HCT116 (cell line): ENCODE data around the gene SIRPB2. TPM values are rescaled to one million over a fixed set of nuclear protein-coding genes. Genes with fewer than 3 reads are reported as not detected.

Source experiments
- ATAC-seq: fragments of 200-7000 bp; cut with Tn5 transposase; 2 replicates; pipeline ENCODE4 v1.9.1; 2020; ENCODE audit warnings: mild to moderate bottlenecking, moderate library complexity
- BruUV-seq: library from RNA; stranded (reverse); fragments of 400-500 nt; replicated peaks from 2 replicates; lab custom pipeline; 2021; lab: Mats Ljungman, UMichigan
- CTCF ChIA-PET: fragments of 300-600 bp; sonication (Branson Sonifier 250); formaldehyde crosslinking; loops from one replicate; lab custom pipeline; 2021; ENCODE audit warnings: antibody characterized with exemption; lab: Charles Lee
- POLR2A ChIA-PET: fragments of 300-600, 350-600 bp; sonication (Branson Sonifier 250); formaldehyde crosslinking; loops from one replicate; lab custom pipeline; 2021; ENCODE audit warnings: antibody characterized with exemption; lab: Charles Lee
- RAD21 ChIA-PET, 2 experiments: fragments of 300-600 bp; sonication (Branson Sonifier 250); formaldehyde crosslinking; loops; one replicate each; lab custom pipeline; 2023; ENCODE audit warnings: low total read pairs in 2 of 2; ENCODE audit not compliant: uncharacterized antibody in 2 of 2, unreplicated experiment in 2 of 2, low non-redundant PET in 1 of 2; lab: Charles Lee
- DNase-seq: peaks from one replicate; pipeline ENCODE4 v3.0.0-alpha.2; 2010; ENCODE audit warnings: low read depth, low spot score
- H2AFZ ChIP-seq: fragments of 200-600 bp; shearing (Covaris generic), sonication (generic); 2 replicates; pipeline ENCODE4 v1.6.1; 2017; ENCODE audit warnings: low read depth, mixed run types, mixed read lengths, antibody characterized with exemption, low read length; ENCODE audit not compliant: poor library complexity, severe bottlenecking
- H3K27ac ChIP-seq: 2 replicates; pipeline ENCODE4 v1.5.1; 2012; ENCODE audit warnings: low read depth, low read length
- H3K27me3 ChIP-seq: fragments of 200-600 bp; sonication (generic); 2 replicates; pipeline ENCODE4 v1.6.1; 2016; ENCODE audit warnings: mixed run types, low read length, mixed read lengths; ENCODE audit not compliant: insufficient read depth
- H3K36me3 ChIP-seq, 2 experiments: fragments of 200-500 bp in 1 of 2; fragments of 200-600 bp in 1 of 2; sonication (Bioruptor generic) in 1 of 2; sonication (generic) in 1 of 2; 2 replicates each; pipeline versions ENCODE4 v1.5.1 to v1.6.1; 2014 to 2016; ENCODE audit warnings: low read length in 2 of 2, inconsistent platforms in 1 of 2, mixed read lengths in 1 of 2, mixed run types in 1 of 2; ENCODE audit not compliant: insufficient read depth in 2 of 2, control insufficient read depth in 1 of 2
- H3K4me1 ChIP-seq, 2 experiments: fragments of 200-600 bp in 1 of 2; sonication (generic) in 1 of 2; 2 replicates each; pipeline versions ENCODE4 v1.5.1 to v1.6.1; 2012 to 2017; ENCODE audit warnings: low read length in 2 of 2, inconsistent platforms in 1 of 2, mild to moderate bottlenecking in 1 of 2, mixed read lengths in 1 of 2, mixed run types in 1 of 2, moderate library complexity in 1 of 2; ENCODE audit not compliant: insufficient read depth in 2 of 2, control insufficient read depth in 1 of 2
- H3K4me2 ChIP-seq: fragments of 200-600 bp; sonication (generic); 2 replicates; pipeline ENCODE4 v1.6.1; 2017; ENCODE audit warnings: mixed run types, low read length, mixed read lengths
- H3K4me3 ChIP-seq, 2 experiments: fragments of 200-600 bp in 1 of 2; sonication (generic) in 1 of 2; replicated peaks in 1 of 2; 2 replicates each; pipeline ENCODE4 v1.5.1; 2011 to 2016; ENCODE audit warnings: low read length in 2 of 2, control low read depth in 1 of 2, low read depth in 1 of 2, mild to moderate bottlenecking in 1 of 2, mixed read lengths in 1 of 2, mixed run types in 1 of 2
- H3K79me2 ChIP-seq: fragments of 200-600 bp; sonication (generic); 2 replicates; pipeline ENCODE4 v1.6.1; 2017; ENCODE audit warnings: mild to moderate bottlenecking, mixed run types, low read length, moderate library complexity, mixed read lengths; ENCODE audit not compliant: insufficient read depth
- H3K9ac ChIP-seq: fragments of 200-600 bp; sonication (generic); 2 replicates; pipeline ENCODE4 v1.6.1; 2016; ENCODE audit warnings: low read length, mixed read lengths
- H3K9me2 ChIP-seq: fragments of 200-600 bp; sonication (generic), shearing (Covaris generic); 2 replicates; pipeline ENCODE4 v1.6.1; 2017; ENCODE audit warnings: mixed run types, mild to moderate bottlenecking, moderate library complexity; ENCODE audit not compliant: insufficient read depth
- H3K9me3 ChIP-seq, 2 experiments: fragments of 200-500 bp in 1 of 2; fragments of 200-600 bp in 1 of 2; sonication (Bioruptor generic) in 1 of 2; sonication (generic) in 1 of 2; 2 replicates each; pipeline ENCODE4 v1.6.1; 2014 to 2017; ENCODE audit warnings: low read length in 2 of 2, mixed read lengths in 2 of 2, inconsistent platforms in 1 of 2, low read depth in 1 of 2, mild to moderate bottlenecking in 1 of 2, mixed run types in 1 of 2, moderate library complexity in 1 of 2; ENCODE audit not compliant: control insufficient read depth in 1 of 2, insufficient read depth in 1 of 2
- H4K20me1 ChIP-seq: fragments of 200-600 bp; sonication (generic), shearing (Covaris generic); 2 replicates; pipeline ENCODE4 v1.6.1; 2017; ENCODE audit warnings: mixed run types, mild to moderate bottlenecking, moderate library complexity; ENCODE audit not compliant: insufficient read depth
- FOSL1 ChIP-seq: IDR thresholded peaks from 2 replicates; pipeline ENCODE4 v1.6.1; 2012; ENCODE audit warnings: low read depth
- SIN3A ChIP-seq: IDR thresholded peaks from 2 replicates; pipeline ENCODE4 v1.6.1; 2012; ENCODE audit warnings: low read depth
- TCF7L2 ChIP-seq: IDR thresholded peaks from 2 replicates; pipeline ENCODE4 v1.7.0; 2011; ENCODE audit warnings: borderline replicate concordance, inconsistent platforms; ENCODE audit not compliant: insufficient read depth, insufficient read length; ENCODE audit errors: extremely low read depth
- ZNF274 ChIP-seq: fragments of 200-500 bp; sonication (Bioruptor generic); IDR thresholded peaks from 2 replicates; pipeline ENCODE4 v1.6.1; 2014; ENCODE audit warnings: mild to moderate bottlenecking, low read depth, low read length, inconsistent platforms
- intact Hi-C: fragments of 100-400 bp; cut with micrococcal nuclease; formaldehyde crosslinking; loops from 2 replicates; pipeline ENCODE4 v1.10.0; 2022
- total RNA-seq: library from RNA; stranded (reverse); gene quantifications from one replicate; pipeline ENCODE4 v1.2.1, GENCODE V29; 2021; ENCODE audit not compliant: unreplicated experiment
- TF ChIP-seq, protein P1 (sequence below): IDR thresholded peaks from 2 replicates; pipeline ENCODE4 v1.6.1; 2012; ENCODE audit warnings: low read depth
- TF ChIP-seq, protein P2 (sequence below): IDR thresholded peaks from 2 replicates; pipeline ENCODE4 v1.6.1; 2012

SIRPB2 gene
- total RNA-seq, 1 experiment from 2014 or later, result not detected

DNA sequence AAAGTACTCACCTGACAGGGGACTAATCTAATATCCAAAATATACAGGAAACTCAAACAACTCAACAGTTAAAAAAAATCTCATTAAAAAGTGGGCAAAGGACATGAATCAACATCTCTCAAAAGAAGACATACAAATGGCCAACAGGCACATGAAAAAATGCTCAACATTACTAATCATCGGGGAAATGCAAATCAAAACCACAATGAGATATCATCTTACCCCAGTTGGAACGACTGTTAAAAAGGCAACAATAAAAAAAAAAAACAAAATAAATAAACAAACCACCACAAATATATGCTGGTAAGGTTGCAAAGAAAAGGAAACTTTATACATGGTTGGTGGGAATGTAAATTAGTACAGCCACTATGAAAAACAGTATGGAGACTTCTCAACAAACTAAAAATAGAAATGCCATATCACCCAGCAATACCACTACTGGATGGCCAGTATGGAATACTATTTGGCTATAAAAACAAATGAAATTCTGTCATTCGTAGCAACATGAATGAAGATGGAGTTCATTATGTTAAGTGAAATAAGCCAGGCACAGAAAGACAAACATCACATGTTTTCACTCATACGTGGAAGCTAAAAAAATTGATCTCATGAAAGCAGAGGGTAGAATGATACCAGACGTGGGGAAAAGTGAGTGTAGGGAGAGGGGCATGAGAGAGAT lies 6.6 kb downstream of the SIRPB2 start:
- no peak for ATAC-seq
- DNase-seq, result no peak
- Histone ChIP-seq H3K27me3 (no peaks in the 10 kb centered on the region), H3K36me3 (no peaks in the 10 kb centered on the region), H3K27ac (no peak overlapping the region), H3K9me3 (no peaks in the 10 kb centered on the region), H4K20me1 (no peaks in the 10 kb centered on the region), H2AFZ (no peak overlapping the region), H3K4me3 (no peak overlapping the region), H3K79me2 (no peaks in the 10 kb centered on the region), H3K4me1 (peaks cover 0 to 7% of the 10 kb centered on the region in 2 experiments; a peak in 2 of 4 replicates), H3K9me2 (no peaks in the 10 kb centered on the region), H3K4me2 (no peak overlapping the region), H3K9ac (no peak overlapping the region)
- ChIA-PET CTCF (interaction anchor here (1.2 kb wide), 1 partner anchor 19 kb away, joined by 3 read pairs; no protein-coding TSS in a partner anchor), POLR2A (no interaction called here), RAD21 (no interaction called here)
- no peak for TF ChIP-seq FOSL1
- no peak for TF ChIP-seq TCF7L2
- TF ChIP-seq, protein P1, sequence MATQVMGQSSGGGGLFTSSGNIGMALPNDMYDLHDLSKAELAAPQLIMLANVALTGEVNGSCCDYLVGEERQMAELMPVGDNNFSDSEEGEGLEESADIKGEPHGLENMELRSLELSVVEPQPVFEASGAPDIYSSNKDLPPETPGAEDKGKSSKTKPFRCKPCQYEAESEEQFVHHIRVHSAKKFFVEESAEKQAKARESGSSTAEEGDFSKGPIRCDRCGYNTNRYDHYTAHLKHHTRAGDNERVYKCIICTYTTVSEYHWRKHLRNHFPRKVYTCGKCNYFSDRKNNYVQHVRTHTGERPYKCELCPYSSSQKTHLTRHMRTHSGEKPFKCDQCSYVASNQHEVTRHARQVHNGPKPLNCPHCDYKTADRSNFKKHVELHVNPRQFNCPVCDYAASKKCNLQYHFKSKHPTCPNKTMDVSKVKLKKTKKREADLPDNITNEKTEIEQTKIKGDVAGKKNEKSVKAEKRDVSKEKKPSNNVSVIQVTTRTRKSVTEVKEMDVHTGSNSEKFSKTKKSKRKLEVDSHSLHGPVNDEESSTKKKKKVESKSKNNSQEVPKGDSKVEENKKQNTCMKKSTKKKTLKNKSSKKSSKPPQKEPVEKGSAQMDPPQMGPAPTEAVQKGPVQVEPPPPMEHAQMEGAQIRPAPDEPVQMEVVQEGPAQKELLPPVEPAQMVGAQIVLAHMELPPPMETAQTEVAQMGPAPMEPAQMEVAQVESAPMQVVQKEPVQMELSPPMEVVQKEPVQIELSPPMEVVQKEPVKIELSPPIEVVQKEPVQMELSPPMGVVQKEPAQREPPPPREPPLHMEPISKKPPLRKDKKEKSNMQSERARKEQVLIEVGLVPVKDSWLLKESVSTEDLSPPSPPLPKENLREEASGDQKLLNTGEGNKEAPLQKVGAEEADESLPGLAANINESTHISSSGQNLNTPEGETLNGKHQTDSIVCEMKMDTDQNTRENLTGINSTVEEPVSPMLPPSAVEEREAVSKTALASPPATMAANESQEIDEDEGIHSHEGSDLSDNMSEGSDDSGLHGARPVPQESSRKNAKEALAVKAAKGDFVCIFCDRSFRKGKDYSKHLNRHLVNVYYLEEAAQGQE, result no peak
- TF ChIP-seq ZNF274, result no peak
- TF ChIP-seq, protein P2, sequence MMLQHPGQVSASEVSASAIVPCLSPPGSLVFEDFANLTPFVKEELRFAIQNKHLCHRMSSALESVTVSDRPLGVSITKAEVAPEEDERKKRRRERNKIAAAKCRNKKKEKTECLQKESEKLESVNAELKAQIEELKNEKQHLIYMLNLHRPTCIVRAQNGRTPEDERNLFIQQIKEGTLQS, result no peak
- no peak for TF ChIP-seq SIN3A
- intact Hi-C loops, result no loop called here
- BruUV-seq, result no TSS peak
